ENCODE measurements around the gene PEAK1. TPM values are rescaled to one million over a fixed set of nuclear protein-coding genes. Genes with fewer than 3 reads are reported as not detected.

The PEAK1 gene
- total and polyA plus RNA-seq, 2 donors (not counting 1 experiment from before 2014, with no cell fraction given) = 61.0 to 91.8 TPM

GRCh38 chr15:77392762-77393470 lies 27.0 kb downstream of the PEAK1 start:
- TF ChIP-seq EZH2 (IDR thresholded peaks at IDR 0.05; ENCODE audit: low read length, missing control alignments) = no peak
- TF ChIP-seq, protein P1, sequence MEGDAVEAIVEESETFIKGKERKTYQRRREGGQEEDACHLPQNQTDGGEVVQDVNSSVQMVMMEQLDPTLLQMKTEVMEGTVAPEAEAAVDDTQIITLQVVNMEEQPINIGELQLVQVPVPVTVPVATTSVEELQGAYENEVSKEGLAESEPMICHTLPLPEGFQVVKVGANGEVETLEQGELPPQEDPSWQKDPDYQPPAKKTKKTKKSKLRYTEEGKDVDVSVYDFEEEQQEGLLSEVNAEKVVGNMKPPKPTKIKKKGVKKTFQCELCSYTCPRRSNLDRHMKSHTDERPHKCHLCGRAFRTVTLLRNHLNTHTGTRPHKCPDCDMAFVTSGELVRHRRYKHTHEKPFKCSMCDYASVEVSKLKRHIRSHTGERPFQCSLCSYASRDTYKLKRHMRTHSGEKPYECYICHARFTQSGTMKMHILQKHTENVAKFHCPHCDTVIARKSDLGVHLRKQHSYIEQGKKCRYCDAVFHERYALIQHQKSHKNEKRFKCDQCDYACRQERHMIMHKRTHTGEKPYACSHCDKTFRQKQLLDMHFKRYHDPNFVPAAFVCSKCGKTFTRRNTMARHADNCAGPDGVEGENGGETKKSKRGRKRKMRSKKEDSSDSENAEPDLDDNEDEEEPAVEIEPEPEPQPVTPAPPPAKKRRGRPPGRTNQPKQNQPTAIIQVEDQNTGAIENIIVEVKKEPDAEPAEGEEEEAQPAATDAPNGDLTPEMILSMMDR (conservative IDR thresholded peaks at IDR 0.05 in 1 of 2, IDR thresholded peaks at IDR 0.05 in 1 of 2; ENCODE audit: low read depth in 1 of 2, low read length in 2 of 2) = no peak
- Histone ChIP-seq H3K36me3 (ENCODE audit: control insufficient read depth, insufficient read depth, low read length) (no peaks in the 10 kb centered on the region), H3K9ac (ENCODE audit: insufficient read depth, low read length) (no peak overlapping the region), H3K4me1 (ENCODE audit: control insufficient read depth, extremely low read depth, insufficient read depth, low read length) (no peaks in the 10 kb centered on the region), H3K27me3 (ENCODE audit: control insufficient read depth, insufficient read depth, low read length) (no peaks in the 10 kb centered on the region), H3K27ac (ENCODE audit: insufficient read depth, low read length) (no peak overlapping the region), H3K9me3 (ENCODE audit: control insufficient read depth, insufficient read depth, low read depth, low read length) (no peaks in the 10 kb centered on the region), H3K4me2 (ENCODE audit: extremely low read depth, insufficient read depth, low read length) (no peak overlapping the region), H4K20me1 (ENCODE audit: control insufficient read depth, extremely low read depth, insufficient read depth, low read length) (peaks cover 3% of the 10 kb centered on the region), H3K79me2 (ENCODE audit: control insufficient read depth, insufficient read depth, low read length) (peaks cover 91% of the 10 kb centered on the region), H2AFZ (ENCODE audit: low read length) (no peak overlapping the region), H3K4me3 (replicated peaks in 1 of 4; ENCODE audit: control extremely low read depth in 1 of 4, insufficient read depth in 1 of 4, low read depth in 3 of 4, low read length in 4 of 4) (no peak overlapping the region)
- DNase-seq (ENCODE audit: low read depth in 2 of 2) = no peak

DNA sequence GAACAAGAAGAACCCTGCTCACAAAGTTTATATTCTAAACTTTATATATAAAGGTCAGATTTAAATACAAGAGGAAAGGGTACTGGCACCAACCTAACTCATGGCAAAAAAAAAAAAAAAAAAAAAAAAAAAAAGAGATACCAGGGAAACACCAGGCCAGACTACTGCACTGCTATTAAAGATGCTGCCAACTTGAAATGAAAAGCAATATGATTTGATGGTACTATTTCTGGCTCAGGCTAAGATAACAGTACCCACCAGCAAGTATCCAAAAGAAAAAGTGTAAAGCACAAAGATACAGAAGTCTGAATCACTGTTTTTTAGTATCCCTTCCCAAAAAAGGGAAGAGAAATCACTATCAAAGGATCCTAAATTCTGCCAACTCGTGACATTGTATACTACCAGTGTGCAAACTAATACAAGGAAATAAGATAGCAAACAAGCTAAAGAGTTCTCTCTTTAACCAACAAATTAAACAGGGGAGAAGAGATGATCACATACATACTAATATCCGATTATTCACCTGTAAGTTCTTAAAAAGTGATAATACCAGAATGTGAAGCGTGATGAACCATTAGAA lies 28.4 kb downstream of the PEAK1 start:
- DNase-seq (ENCODE audit: low read depth in 2 of 2) = no peak
- Histone ChIP-seq H4K20me1 (ENCODE audit: control insufficient read depth, extremely low read depth, insufficient read depth, low read length) (peaks cover 3% of the 10 kb centered on the region), H3K9me3 (ENCODE audit: control insufficient read depth, insufficient read depth, low read depth, low read length) (no peaks in the 10 kb centered on the region), H3K4me2 (ENCODE audit: extremely low read depth, insufficient read depth, low read length) (no peak overlapping the region), H2AFZ (ENCODE audit: low read length) (no peak overlapping the region), H3K4me3 (replicated peaks in 1 of 4; ENCODE audit: control extremely low read depth in 1 of 4, insufficient read depth in 1 of 4, low read depth in 3 of 4, low read length in 4 of 4) (no peak overlapping the region), H3K4me1 (ENCODE audit: control insufficient read depth, extremely low read depth, insufficient read depth, low read length) (peaks cover 2% of the 10 kb centered on the region), H3K36me3 (ENCODE audit: control insufficient read depth, insufficient read depth, low read length) (no peaks in the 10 kb centered on the region), H3K27ac (ENCODE audit: insufficient read depth, low read length) (no peak overlapping the region), H3K27me3 (ENCODE audit: control insufficient read depth, insufficient read depth, low read length) (no peaks in the 10 kb centered on the region), H3K79me2 (ENCODE audit: control insufficient read depth, insufficient read depth, low read length) (peaks cover 93% of the 10 kb centered on the region), H3K9ac (ENCODE audit: insufficient read depth, low read length) (no peak overlapping the region)
- TF ChIP-seq, protein P1 (conservative IDR thresholded peaks at IDR 0.05 in 1 of 2, IDR thresholded peaks at IDR 0.05 in 1 of 2; ENCODE audit: low read depth in 1 of 2, low read length in 2 of 2) = no peak
- TF ChIP-seq EZH2 (IDR thresholded peaks at IDR 0.05; ENCODE audit: low read length, missing control alignments) = no peak

DNA sequence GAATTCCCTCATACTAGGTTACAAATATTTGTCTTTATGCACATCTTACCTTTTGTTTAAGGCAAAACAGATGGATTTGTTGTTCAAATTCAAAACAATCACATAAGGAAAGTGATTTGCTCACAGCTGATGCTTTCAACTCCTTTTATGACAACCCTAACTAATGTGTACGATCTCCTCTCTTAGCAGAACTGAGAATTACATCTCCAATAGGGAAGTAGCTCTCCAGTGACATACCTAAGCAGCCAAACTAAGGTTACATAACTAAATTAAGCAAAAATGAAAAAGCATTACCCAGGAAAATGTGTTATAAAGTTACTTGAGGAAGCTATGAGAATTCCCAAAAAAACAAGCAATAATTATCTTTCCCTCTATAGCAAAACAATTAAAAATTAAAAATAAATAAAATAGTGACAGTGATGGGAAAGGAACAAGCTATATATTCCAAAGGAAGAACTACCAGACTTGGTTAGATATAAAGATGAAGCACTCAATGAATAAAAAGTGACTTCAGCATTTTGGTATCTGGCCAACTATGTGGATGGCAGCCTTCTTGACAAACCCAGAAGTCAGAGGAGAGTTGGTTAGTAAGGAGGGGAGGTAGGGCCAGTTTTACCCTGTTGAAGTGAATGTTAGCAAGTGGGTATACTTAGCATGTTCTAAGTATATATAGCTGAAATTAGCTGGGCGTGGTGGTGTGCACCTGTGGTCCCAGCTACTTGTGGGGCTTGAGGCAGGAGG lies 32.4 kb downstream of the PEAK1 start:
- no peak overlapping the region for H2AFZ ChIP-seq (ENCODE audit: low read length)
- H3K27me3 ChIP-seq (ENCODE audit: control insufficient read depth, insufficient read depth, low read length) = no peaks in the 10 kb centered on the region
- no peak overlapping the region for H3K4me2 ChIP-seq (ENCODE audit: extremely low read depth, insufficient read depth, low read length)
- H3K27ac ChIP-seq (ENCODE audit: insufficient read depth, low read length) = no peak overlapping the region
- no peaks in the 10 kb centered on the region for H3K36me3 ChIP-seq (ENCODE audit: control insufficient read depth, insufficient read depth, low read length)
- TF ChIP-seq, protein P1 (conservative IDR thresholded peaks at IDR 0.05 in 1 of 2, IDR thresholded peaks at IDR 0.05 in 1 of 2; ENCODE audit: low read depth in 1 of 2, low read length in 2 of 2) = no peak
- no peak for TF ChIP-seq EZH2 (IDR thresholded peaks at IDR 0.05; ENCODE audit: low read length, missing control alignments)
- no peak overlapping the region for H3K9ac ChIP-seq (ENCODE audit: insufficient read depth, low read length)
- H3K4me3 ChIP-seq (replicated peaks in 1 of 4; ENCODE audit: control extremely low read depth in 1 of 4, insufficient read depth in 1 of 4, low read depth in 3 of 4, low read length in 4 of 4) = no peak overlapping the region
- H3K4me1 ChIP-seq (ENCODE audit: control insufficient read depth, extremely low read depth, insufficient read depth, low read length) = peaks cover 2% of the 10 kb centered on the region
- H3K79me2 ChIP-seq (ENCODE audit: control insufficient read depth, insufficient read depth, low read length) = peaks cover 90% of the 10 kb centered on the region
- H3K9me3 ChIP-seq (ENCODE audit: control insufficient read depth, insufficient read depth, low read depth, low read length) = no peaks in the 10 kb centered on the region
- peaks cover 4% of the 10 kb centered on the region for H4K20me1 ChIP-seq (ENCODE audit: control insufficient read depth, extremely low read depth, insufficient read depth, low read length)
- peak in 1 of 2 donors; percentile 26 for DNase-seq (ENCODE audit: low read depth in 2 of 2)

Data from fibroblast of lung (primary cell).